HG03066 (cell line): ENCODE measurements around the gene PRDM16.

Experiments
- ATAC-seq: cut with Tn5 transposase; IDR thresholded peaks from one replicate; pipeline ENCODE4 v1.9.1; 2021; ENCODE audit warnings: low read depth; ENCODE audit not compliant: unreplicated experiment

Gene PRDM16

DNA sequence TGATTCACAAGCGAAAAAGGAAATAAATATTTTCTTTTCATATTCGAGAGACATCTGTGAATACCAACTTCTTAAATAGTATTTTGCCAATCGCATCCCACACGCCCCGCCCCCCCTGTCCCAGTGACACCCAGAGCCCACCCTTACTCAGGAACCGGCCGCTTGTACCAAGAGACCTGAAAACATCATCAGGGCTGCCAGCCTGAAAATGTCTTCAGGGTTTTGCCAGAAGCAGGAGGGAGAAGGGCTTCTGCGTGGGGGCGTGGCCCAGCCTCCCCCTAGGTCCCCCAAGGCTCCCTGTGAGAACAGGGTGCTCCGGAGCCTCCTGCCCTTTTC is 126.4 kb downstream of the PRDM16 start:
- no peak for ATAC-seq

DNA sequence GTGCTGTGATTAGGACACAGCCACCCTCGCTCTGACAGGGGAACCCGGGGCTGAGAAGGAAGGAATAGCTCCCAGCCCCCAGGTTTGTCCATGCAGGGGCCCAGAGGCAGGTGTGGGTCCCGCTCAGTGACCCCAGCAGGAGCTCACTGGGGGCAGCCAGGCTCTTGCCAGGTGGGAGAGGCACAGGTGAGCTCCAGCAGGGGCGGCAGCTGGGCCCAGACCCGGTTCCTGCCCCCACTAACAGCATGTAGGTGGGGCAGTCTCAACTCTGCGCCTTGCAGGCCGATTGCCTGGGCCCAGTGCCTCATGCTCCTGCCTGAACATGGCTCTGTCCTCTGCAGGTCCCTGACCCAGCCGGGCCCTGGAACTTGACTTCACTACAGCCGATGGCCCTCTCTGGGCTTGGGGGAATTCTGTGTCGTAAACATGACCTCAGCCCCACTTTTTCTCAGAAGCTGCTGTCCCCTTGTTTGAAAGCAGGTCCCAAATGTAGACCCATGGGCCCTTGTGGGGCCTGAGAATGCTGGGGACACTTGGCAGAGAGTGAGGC is 127.0 kb downstream of the PRDM16 start:
- ATAC-seq = no peak

DNA sequence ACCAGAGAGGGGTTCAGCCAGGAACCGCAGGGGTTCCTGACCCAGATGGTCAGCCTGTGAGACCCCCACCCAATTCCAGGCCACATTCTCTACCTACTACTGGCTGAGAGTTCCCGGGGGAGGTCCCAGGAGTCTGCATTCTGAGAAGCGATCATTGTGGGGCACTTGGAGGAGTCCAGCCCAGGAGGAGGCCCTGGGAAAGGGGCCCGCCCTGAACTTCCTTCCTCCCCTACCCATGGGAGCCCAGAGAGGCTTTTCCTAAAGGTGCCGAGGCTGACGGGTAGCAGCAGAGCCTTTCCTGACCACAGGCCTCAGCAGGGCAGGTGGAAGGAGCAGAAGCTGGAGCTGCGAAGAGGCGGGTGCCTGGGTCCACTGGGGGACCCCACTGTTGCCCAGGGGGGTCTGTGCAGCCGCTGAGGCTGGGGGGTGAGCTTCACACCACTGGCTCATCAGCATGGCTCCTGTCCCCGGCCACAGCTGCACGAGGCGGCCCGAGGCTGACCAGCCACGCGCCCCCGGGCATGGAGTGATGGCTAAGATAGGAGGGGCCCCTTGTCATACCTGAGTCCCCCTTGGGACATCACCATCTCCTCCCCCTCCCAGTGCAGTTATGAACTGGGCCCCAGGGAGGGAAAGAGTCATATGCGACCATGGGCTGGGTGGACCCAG is 127.7 kb downstream of the PRDM16 start:
- ATAC-seq = no peak

DNA sequence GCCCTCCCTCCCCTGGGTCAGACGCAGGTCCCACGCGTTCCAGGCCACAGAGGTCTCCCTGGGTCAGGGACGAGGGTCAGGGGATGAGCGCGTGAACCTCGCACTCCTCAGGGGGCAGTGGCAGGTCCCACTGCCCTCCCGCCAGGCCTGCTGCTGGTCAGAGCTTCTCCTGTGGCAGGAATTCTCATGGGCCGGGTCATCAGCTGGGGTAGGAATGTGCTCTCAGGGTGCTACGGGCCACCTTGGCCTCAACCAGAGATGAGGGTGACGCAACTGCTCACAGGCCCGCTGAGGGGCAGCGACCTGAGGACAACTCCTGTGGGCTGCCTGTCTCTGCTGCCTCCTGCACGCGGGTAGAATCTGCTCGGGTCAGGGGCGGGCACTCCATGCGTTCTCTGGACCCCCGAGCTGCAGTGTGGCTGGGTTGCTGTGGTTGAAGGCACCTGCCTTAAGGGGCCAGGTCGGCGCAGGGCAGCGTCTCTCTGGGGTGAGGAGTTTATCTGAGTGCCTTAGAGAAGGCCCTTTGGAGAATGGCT is 128.8 kb downstream of the PRDM16 start:
- ATAC-seq = no peak

DNA sequence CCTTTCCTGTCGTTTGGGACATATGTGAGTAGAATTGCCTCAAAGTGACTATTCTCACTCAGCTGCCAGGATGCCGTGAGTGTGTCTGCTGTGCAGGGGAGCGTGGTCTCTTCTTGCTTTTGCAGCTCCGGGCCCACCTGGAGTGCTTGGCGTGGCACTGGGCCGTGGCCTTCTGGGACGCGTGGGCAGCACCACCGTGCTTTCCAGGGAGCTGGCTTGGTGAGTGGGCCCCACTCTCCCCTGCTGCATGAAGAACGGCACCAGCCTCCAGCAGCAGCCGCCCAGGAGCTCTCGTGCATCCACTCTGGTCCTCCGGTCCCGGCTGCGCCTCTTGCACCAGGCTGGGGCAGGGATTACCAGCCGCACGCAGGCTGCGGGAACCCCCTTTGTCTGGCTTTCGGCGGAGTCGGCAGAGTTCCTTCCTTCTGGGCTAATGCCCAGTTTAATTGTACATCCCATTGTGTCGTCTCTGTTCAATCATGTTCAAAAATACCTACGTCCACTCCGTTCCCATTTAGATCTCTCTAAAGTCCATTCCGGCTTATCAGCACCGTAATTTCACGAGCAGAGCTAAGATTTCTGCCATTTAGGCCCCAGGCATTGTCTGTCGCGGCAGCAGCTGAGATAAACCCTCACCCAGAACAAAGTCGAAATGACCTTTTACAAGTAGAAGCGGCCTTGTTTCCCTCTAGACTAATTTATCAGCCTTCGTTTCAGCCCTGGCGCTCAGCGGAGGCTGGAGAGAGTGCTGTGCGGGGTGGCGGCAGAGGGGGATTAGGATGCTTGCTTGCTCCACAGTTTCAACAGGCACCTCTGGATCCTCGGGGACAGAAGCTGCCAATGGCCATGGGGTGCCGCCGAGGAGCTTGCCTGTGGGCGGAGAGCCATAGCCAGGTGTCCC is 129.6 kb downstream of the PRDM16 start:
- no peak for ATAC-seq

DNA sequence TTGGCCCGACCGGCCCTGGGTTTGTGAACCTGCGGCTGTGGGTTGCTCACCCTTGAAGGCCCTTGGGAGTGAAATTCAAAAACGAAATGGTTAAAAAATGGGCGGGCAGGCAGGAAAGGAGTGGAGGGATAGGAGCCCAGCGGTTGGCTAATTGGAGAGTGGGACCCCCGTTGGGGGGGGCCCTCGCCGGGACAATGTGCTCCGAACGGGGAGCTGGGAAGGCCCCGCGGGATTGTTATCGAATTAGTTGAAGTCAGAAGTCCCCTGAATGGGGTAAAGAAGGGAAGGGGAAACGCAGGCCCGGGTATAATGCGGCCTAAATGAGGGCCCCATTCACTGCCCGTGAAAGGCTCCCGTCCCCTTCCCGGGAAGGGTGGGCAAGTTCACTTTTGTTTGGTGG is 135.7 kb downstream of the PRDM16 start:
- ATAC-seq = no peak

DNA sequence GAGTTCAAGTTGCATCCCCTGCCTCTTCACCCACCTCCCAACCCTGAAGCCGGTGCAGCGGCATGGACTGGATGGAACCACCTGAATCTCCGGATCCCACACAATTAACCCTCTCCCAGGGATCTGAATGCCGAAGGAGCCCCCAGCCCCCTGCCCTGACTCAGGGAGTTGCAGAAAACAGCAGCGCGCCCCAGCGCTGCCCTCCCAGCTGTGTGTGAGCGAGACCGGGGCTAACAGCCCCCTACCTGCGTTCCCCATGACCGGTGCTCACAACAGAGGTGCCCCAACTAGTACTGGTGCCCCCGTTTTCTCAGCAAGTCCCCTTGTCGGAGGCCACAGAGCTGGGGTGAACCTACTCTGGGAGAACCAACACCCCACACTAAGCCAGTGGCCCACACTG is 136.8 kb downstream of the PRDM16 start:
- no peak for ATAC-seq

DNA sequence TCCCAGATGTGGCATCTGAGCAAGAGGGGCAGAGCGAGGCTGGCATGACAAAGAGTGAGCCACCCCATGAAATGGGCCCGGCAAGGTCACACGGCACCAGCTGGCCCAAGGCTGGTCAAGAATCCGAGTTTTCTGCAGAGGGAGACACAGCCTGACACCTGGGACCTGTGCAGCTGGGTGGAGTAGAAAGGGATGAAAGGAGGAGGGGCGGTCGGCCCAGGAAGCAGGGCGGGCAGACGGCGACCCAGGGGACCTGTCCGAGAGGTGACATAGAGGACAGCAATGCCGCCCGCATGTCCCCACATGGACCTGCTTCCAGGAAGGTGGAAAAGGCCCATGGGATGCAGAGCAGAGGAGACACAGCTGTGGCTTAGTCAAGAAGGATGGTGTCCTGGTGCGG is 137.7 kb downstream of the PRDM16 start:
- ATAC-seq = no peak

DNA sequence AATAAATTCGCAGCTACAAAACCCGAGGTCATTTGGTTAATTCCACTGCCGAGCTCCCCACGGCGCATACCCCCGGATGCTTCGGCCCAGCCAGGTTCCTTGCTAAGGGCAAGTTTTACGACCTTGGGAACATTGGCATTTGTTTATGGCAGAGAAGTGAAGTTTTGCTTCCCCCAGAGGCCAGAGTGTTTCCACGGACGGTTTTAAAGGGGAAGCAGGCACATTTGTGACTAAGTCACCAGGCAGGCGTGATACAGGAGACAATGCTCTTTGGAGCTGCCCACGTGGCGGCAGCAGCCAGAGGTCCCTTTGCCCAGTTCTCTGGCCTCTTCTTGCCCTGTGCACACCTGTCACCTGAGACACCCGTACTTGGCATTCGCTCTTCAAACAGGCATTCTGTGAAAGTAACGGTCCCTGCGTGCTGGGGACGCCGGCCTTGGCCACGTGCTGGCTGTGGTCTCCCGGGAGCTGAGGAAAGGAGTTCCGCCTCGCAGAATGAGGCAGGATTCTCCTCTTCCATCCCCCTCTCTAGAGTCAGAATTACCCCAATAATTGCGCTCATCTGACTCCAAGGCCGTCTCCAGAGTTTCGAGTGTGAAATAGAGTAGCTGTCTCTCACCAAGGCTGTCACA is 138.3 kb downstream of the PRDM16 start:
- ATAC-seq = no peak

DNA sequence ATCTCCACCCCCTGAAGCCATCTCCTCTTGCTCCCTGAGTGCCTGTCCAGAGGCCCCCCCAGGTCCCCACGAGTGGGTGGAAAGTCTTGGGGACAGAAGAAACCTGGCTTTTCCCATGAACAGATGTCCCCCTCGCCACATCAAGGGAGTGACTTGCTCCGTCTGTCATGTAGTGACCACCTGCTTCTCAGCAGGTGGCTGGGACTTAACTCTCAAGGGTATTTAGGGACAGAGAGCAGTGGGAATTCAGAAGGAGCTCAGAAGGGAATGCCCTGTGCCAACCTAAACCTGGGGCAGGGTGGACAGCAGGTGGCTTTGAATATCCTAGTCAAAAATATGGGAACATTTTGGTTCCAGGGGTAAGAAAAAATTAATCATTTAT is 139.8 kb downstream of the PRDM16 start:
- no peak for ATAC-seq

DNA sequence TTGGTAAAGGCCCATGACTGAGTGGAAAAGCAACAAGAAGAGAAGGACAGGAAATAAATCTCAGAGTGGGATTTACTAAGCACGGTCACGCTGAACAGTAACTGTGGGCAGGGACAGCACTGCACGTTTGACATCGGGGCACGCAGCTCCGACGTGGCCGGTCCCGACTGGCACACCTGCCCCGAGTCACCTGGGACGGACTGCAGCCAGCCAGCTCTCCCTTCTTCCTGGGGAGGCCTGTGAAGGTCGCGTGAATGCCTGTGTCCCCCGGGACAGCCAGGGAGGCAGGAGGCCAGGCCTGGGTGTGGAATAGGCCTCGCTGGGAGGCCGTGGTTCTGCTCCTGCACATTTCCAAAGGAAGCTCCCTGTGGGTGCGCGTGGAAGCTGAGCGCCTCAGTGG is 140.2 kb downstream of the PRDM16 start:
- ATAC-seq = no peak

DNA sequence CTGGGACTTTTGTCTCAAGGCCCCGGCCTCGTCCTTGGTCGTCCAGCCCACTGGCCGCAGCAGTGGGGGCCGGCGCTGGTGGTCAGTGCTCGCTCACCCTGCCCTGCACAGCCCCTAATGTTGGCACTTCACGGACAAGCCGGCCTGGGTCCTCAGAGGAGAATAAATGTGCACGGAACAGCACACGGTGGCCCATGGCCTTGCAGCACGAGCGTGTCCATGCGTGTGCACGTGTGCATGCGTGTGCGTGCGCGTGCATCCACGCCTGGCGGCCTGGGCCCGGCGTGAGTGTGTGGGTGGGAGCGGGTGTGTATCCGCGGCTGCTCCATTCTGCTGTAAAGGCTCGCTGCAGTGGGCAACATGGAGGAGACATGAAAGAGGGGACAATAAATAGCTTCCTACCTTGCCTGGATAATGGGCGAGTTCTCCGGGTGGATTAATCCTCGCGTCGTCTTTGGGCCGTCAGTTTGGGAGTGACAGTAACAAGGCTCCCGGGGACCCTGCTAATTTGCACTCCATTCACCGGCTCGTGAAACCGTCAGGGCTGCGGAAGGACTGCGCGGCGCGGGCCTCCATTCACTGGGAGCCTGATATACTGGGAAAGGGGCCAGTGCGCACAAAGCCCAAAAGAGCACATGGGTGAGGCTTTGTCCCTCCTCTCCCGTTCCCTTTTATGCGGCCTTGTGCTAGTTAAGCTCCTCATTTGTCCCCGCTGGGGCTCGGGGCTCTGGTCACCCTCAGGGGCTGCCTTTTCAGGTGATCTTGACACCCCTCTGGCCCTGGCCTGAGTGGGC is 142.8 kb downstream of the PRDM16 start:
- no peak for ATAC-seq

DNA sequence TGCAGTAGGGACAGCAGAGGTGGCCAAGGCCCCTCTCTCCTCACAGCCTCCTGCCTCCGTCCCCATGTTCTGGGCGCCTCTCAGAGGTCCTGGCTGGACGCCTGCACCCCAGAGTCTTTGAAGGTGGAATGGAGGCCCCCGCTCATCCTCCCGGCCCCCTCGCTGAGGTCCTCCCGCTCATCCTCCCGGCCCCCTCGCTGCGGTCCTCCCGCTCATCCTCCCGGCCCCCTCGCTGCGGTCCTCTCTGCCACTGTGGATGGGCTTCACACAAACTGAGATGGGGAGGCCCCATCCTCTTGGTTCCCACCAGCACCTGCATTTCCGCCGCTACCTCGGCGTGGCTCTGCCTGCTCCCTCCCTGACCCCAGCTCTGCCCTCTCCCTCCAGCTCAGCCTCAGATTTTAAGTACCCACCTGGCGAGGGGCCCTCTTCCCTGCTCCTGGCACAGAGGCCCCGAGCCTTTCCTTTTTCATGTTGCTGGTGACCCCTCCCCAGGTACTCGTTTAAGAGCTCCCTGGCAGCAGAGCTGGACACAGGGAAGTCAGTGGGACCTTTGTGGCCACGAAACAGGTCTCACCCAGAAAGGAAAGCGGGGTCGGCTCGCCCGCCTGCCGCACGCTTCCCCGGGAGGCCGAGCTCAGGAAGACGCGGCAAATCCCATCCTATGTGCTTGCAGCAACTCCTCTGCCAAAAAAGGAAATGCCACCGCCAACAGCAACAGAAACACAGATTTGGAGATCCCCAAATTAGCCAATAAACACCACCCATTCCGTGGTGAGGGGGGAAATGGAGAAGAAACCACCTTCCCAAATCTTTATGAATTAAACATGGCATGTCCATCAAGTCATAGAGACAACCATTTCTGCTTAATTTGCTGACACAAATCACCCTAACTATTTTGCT is 143.7 kb downstream of the PRDM16 start:
- no peak for ATAC-seq

DNA sequence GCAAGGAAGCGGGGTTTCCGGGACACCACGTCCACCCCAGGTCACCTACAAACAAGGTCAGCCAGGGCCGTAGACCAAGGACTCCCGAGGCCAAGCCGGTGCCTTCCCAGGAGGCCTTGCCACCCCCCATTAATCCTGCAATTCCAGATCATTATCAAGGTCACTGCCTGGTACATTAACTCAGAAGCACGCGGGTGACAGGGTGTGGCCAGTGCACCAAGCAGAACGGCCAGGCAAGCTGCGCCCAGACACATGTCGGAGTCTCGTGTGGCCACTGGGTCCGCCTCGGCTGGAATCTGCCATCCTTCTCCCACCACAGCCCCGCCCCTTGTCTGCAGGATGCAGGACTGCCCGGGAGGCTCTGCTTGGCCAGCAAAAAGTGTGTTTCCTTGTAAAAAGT is 144.7 kb downstream of the PRDM16 start:
- no peak for ATAC-seq

DNA sequence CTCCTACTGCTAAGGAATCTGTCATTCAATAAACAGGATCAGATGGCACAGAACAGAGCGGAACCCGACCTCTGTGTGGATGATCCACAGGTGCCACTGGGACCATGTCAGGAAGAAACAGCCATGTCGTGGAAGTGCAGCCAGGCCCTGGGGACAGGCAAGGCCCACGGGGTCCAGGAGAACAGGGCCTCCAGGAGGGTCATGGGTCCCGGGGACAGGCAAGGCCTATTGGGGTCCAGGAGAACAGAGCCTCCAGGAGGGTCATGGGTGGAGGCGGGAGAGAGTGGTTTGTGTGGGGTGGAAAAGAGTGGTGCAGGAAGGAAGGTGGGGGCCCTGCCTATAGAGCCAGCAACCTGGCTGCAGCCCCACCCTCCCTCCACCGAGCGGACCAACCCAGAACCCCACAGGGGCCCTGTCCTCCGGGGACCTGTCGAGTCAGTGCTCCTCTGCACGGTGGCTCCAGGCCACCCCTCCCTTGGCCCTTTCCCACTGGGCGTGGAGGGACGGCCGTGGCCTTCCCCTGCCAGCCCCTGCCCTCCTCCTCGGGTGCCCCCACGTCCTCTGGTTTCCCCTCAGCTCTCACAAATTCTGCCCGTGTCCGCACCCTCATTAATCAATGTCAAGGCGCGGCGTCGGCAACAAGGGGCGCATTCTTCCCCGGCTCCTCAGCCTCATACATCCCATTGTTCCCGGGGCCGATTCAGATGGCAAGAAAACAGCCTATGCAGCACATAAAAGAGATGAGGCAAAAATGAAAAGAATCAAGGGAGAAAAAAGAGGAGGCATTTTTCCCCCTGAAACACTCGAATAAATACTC is 146.4 kb downstream of the PRDM16 start:
- ATAC-seq = no peak

DNA sequence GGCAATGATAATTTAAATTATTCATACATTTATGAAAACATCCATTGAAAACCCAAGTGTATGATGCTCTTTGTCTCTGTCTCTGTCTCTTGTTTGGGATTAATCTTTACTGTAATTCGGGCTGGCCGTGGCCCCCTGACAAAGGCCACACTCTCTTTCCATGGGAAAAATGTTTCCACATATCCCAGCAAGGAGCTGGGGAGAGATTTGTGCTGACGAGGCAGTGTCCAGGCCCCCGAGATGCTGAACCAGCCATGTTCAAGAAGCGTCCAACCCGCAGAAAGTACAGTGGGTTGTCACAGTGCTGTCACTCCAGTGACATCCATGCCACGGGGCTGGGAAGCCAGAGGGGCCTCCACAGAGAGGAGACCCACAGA is 147.0 kb downstream of the PRDM16 start:
- no peak for ATAC-seq

DNA sequence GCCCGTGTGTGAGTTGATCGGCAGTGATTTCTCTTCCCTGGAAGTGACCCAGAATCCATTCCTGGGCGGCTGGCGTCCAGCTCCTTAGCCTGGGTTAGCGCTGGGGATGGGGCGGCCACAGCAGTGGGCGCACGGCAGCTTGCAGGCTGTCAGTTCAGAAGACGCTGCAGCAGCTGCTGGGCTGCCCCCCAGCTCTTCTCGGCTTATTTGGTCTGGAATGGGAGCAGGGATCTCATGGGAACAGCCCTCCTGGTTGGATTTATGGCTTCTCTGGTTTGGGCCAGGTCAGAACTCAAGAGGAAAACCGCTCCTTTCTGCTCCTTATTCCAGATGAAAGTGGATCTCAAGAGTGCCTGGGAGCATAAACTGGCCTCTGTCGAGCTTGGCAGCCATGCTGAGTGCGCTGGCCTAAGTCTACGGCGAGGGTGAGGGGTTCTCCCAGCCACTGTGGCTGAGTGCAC is 148.2 kb downstream of the PRDM16 start:
- no peak for ATAC-seq

DNA sequence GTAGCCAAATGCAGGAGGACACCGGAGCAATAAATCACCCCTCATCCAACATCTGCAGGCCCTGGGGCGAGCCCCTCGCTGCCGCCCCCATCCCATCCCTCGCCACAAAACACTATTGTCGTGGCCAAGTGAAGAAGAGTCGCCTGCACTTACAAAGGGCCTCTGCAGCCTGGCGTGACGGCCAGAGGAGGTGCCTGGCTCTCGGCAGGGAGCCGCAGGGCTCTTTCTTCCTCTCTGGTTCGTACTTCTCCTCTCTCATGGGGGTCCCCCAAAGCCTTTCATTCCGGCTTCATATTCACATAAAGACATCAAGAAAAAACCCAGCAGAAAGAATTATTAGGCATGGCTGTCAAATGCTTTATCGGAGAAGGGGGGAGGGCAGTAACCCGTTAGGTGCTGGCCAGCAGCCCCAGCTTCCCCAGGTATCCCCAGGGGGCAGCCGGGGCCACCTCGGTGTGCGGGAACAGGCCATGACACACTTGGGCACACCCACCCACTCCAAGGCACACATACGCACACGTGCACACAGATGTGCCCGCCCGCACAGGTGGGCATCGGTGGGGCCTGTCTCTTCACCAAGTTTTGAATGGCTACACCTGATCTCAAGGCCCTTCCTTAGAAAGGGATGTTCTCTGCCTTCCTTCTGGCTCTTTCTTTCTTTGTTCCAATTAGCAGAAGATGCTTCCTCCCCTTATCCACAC is 149.1 kb downstream of the PRDM16 start:
- ATAC-seq = no peak
